A673 (cell line): Measurements from ENCODE around the gene USP36. TPM values are rescaled to one million over a fixed set of nuclear protein-coding genes. Genes with fewer than 3 reads are reported as not detected.
"Not testable (repeated sequence)": the region's sequence is repeated elsewhere in the genome, so short reads cannot be mapped to it uniquely, and the experiment has no call there.

Source experiments
- BruUV-seq: library from RNA; stranded (reverse); fragments of 400-500 nt; replicated peaks from 2 replicates; lab custom pipeline; 2021; lab: Mats Ljungman, UMichigan
- CTCF ChIA-PET: fragments of 300-600 bp; sonication (Branson Sonifier 250); formaldehyde crosslinking; loops from one replicate; lab custom pipeline; 2022; ENCODE audit warnings: antibody characterized with exemption; lab: Charles Lee
- POLR2A ChIA-PET: fragments of 300-600 bp; sonication (Branson Sonifier 250); formaldehyde crosslinking; loops from one replicate; lab custom pipeline; 2022; ENCODE audit warnings: antibody characterized with exemption; ENCODE audit not compliant: low non-redundant PET; lab: Charles Lee
- DNase-seq: peaks from one replicate; pipeline ENCODE4 v3.0.0-alpha.2; 2015; ENCODE audit warnings: low spot score
- H3K27ac ChIP-seq: fragments of 200-600 bp; sonication (generic); 2 replicates; pipeline ENCODE4 v1.5.1; 2016; ENCODE audit warnings: mixed run types, low read depth, mild to moderate bottlenecking, mixed read lengths, antibody characterized with exemption, low read length; ENCODE audit not compliant: poor library complexity, severe bottlenecking
- H3K27me3 ChIP-seq: fragments of 200-600 bp; sonication (generic); replicated peaks from 2 replicates; pipeline ENCODE4 v1.6.1; 2017; ENCODE audit warnings: mixed run types, low read depth, mild to moderate bottlenecking, mixed read lengths, antibody characterized with exemption, low read length; ENCODE audit not compliant: insufficient read depth, poor library complexity
- H3K36me3 ChIP-seq: fragments of 200-600 bp; sonication (generic); 2 replicates; pipeline ENCODE4 v1.6.1; 2016; ENCODE audit warnings: mixed run types, mild to moderate bottlenecking, mixed read lengths, antibody characterized with exemption, low read length; ENCODE audit not compliant: insufficient read depth, poor library complexity, severe bottlenecking
- H3K4me1 ChIP-seq: fragments of 200-600 bp; sonication (generic); 2 replicates; pipeline ENCODE4 v1.6.1; 2017; ENCODE audit warnings: mixed run types, mild to moderate bottlenecking, mixed read lengths, antibody characterized with exemption, low read length; ENCODE audit not compliant: insufficient read depth, poor library complexity, severe bottlenecking
- H3K4me3 ChIP-seq: fragments of 200-600 bp; sonication (generic); 2 replicates; pipeline ENCODE4 v1.5.1; 2016; ENCODE audit warnings: low read depth, mixed run types, mild to moderate bottlenecking, mixed read lengths, low read length; ENCODE audit not compliant: poor library complexity, severe bottlenecking
- H3K9me3 ChIP-seq: fragments of 200-600 bp; sonication (generic); 2 replicates; pipeline ENCODE4 v1.6.1; 2016; ENCODE audit warnings: mixed run types, low read depth, mild to moderate bottlenecking, mixed read lengths, antibody characterized with exemption, low read length; ENCODE audit not compliant: poor library complexity, severe bottlenecking
- CTCF ChIP-seq: fragments of 300-800, 200-600 bp; sonication (generic); conservative IDR thresholded peaks from 2 replicates; pipeline ENCODE4 v1.5.1; 2017; ENCODE audit warnings: low read depth, mild to moderate bottlenecking, antibody characterized with exemption, low read length, moderate library complexity, mixed read lengths
- EZH2 ChIP-seq: fragments of 200-600 bp; sonication (generic); IDR thresholded peaks from 2 replicates; pipeline ENCODE4 v1.6.1; 2017; ENCODE audit warnings: borderline replicate concordance, low read depth, mild to moderate bottlenecking, mixed read lengths, antibody characterized with exemption, low read length; ENCODE audit not compliant: poor library complexity, severe bottlenecking
- intact Hi-C: fragments of 100-400 bp; cut with micrococcal nuclease; formaldehyde crosslinking; loops from one replicate; pipeline ENCODE4 v1.10.0; 2022; ENCODE audit not compliant: unreplicated experiment
- total RNA-seq: library from RNA; stranded (reverse); gene quantifications from 2 replicates; pipeline ENCODE4 v1.2.3, GENCODE V29; 2021

Gene USP36
- total RNA-seq, 1 experiment from 2014 or later = 74.9 TPM

GRCh38 chr17:78780335-78780734, 60.3 kb downstream of the USP36 start:
- Histone ChIP-seq H3K9me3 (no peaks in the 10 kb centered on the region), H3K4me1 (peaks cover 4% of the 10 kb centered on the region), H3K27ac (no peak overlapping the region), H3K4me3 (no peak overlapping the region), H3K27me3 (no peaks in the 10 kb centered on the region), H3K36me3 (no peaks in the 10 kb centered on the region)
- POLR2A ChIA-PET = no interaction called here
- no peak for DNase-seq
- CTCF ChIA-PET = no interaction called here
- intact Hi-C loops = no loop called here
- no peak for TF ChIP-seq EZH2
- no TSS peak for BruUV-seq

GRCh38 chr17:78779850-78780249, 60.8 kb downstream of the USP36 start:
- no peak overlapping the region for H3K27ac ChIP-seq
- H3K4me3 ChIP-seq = no peak overlapping the region
- H3K36me3 ChIP-seq = no peaks in the 10 kb centered on the region
- no peak for DNase-seq
- ChIA-PET CTCF (no interaction called here), POLR2A (no interaction called here)
- no TSS peak for BruUV-seq
- no peaks in the 10 kb centered on the region for H3K9me3 ChIP-seq
- TF ChIP-seq CTCF = no peak
- TF ChIP-seq EZH2 = no peak
- H3K4me1 ChIP-seq = peaks cover 5% of the 10 kb centered on the region
- H3K27me3 ChIP-seq = no peaks in the 10 kb centered on the region
- intact Hi-C loops = no loop called here

- POLR2A ChIA-PET, H3K27me3 ChIP-seq, H3K27ac ChIP-seq, H3K36me3 ChIP-seq, BruUV-seq, H3K4me3 ChIP-seq, CTCF ChIA-PET, intact Hi-C loops, DNase-seq, H3K9me3 ChIP-seq: not testable (repeated sequence)
- H3K4me1 ChIP-seq = peaks cover 11% of the 10 kb centered on the region
These were observed 61.3 kb downstream of the USP36 start for GRCh38 chr17:78779286-78779651.

GRCh38 chr17:78777881-78778280, 62.7 kb downstream of the USP36 start:
- ChIA-PET POLR2A (interaction anchor here (0.7 kb wide), 1 partner anchor 249 kb away, joined by 4 read pairs; no protein-coding TSS in a partner anchor), CTCF (no interaction called here)
- intact Hi-C loops = no loop called here
- Histone ChIP-seq H3K4me3 (no peak overlapping the region), H3K27me3 (no peaks in the 10 kb centered on the region), H3K27ac (no peak overlapping the region), H3K36me3 (no peaks in the 10 kb centered on the region), H3K9me3 (no peaks in the 10 kb centered on the region), H3K4me1 (peaks cover 17% of the 10 kb centered on the region)
- no peak for TF ChIP-seq CTCF
- TF ChIP-seq EZH2 = no peak
- no peak for DNase-seq
- BruUV-seq = no TSS peak
